Neural progenitor cell (in vitro differentiated cells): ENCODE data around the gene PRLR. TPM values are rescaled to one million over a fixed set of nuclear protein-coding genes. Genes with fewer than 3 reads are reported as not detected.

ENCODE experiments used
- DNase-seq: peaks from one replicate; pipeline ENCODE4 v3.0.0-alpha.2; 2016; ENCODE audit warnings: low spot score
- H2AFZ ChIP-seq: fragments of 200-600 bp; sonication (generic); replicated peaks from 2 replicates; pipeline ENCODE4 v1.6.1; 2016; ENCODE audit warnings: antibody characterized with exemption
- H3F3A ChIP-seq: fragments of 200-600 bp; sonication (generic); 2 replicates; pipeline ENCODE4 v1.6.1; 2016; ENCODE audit warnings: antibody characterized with exemption, low read depth
- H3K27ac ChIP-seq: fragments of 200-600 bp; sonication (generic); 2 replicates; pipeline ENCODE4 v1.5.1; 2016; ENCODE audit warnings: mild to moderate bottlenecking
- H3K27me3 ChIP-seq: fragments of 200-600 bp; sonication (generic); 2 replicates; pipeline ENCODE4 v1.6.1; 2016; ENCODE audit warnings: mild to moderate bottlenecking, moderate library complexity
- H3K36me3 ChIP-seq: fragments of 200-600 bp; sonication (generic); 2 replicates; pipeline ENCODE4 v1.5.1; 2016
- H3K4me1 ChIP-seq: fragments of 200-600 bp; sonication (generic); 2 replicates; pipeline ENCODE4 v1.6.1; 2016; ENCODE audit warnings: mixed run types
- H3K4me2 ChIP-seq: fragments of 200-600 bp; sonication (generic); 2 replicates; pipeline ENCODE4 v1.6.1; 2016
- H3K4me3 ChIP-seq: fragments of 200-600 bp; sonication (generic); 2 replicates; pipeline ENCODE4 v1.5.1; 2016
- H3K79me2 ChIP-seq: fragments of 200-600 bp; sonication (generic); 2 replicates; pipeline ENCODE4 v1.6.1; 2016; ENCODE audit warnings: low read depth
- H3K9ac ChIP-seq: fragments of 200-600 bp; sonication (generic); 2 replicates; pipeline ENCODE4 v1.6.1; 2016
- H3K9me3 ChIP-seq: fragments of 200-600 bp; sonication (generic); 2 replicates; pipeline ENCODE4 v1.5.1; 2016; ENCODE audit warnings: low read depth
- H4K20me1 ChIP-seq: fragments of 200-600 bp; sonication (generic); 2 replicates; pipeline ENCODE4 v1.6.1; 2016; ENCODE audit warnings: low read depth
- H3K27ac Mint-ChIP-seq: 3 replicates; pipeline ENCODE4 v1.8.0; 2021; ENCODE audit warnings: mixed read lengths
- H3K27me3 Mint-ChIP-seq: 2 replicates; pipeline ENCODE4 v1.8.0; 2022; ENCODE audit warnings: low read depth, mild to moderate bottlenecking, inconsistent platforms, moderate library complexity, mixed read lengths; ENCODE audit not compliant: insufficient read depth
- H3K36me3 Mint-ChIP-seq: 3 replicates; pipeline ENCODE4 v1.8.0; 2021; ENCODE audit warnings: mixed read lengths
- H3K4me1 Mint-ChIP-seq: 3 replicates; pipeline ENCODE4 v1.8.0; 2021; ENCODE audit warnings: mixed read lengths
- H3K4me3 Mint-ChIP-seq: 3 replicates; pipeline ENCODE4 v1.8.0; 2021; ENCODE audit warnings: mild to moderate bottlenecking, moderate library complexity, mixed read lengths
- H3K9me3 Mint-ChIP-seq: 3 replicates; pipeline ENCODE4 v1.8.0; 2020; ENCODE audit warnings: mixed read lengths
- CTCF ChIP-seq: fragments of 200-600 bp; sonication (generic); IDR thresholded peaks from 2 replicates; pipeline ENCODE4 v1.5.1; 2017; ENCODE audit warnings: antibody characterized with exemption, mild to moderate bottlenecking
- EZH2 ChIP-seq: fragments of 200-600 bp; sonication (generic); IDR thresholded peaks from 2 replicates; pipeline ENCODE4 v1.6.1; 2017; ENCODE audit warnings: antibody characterized with exemption, mild to moderate bottlenecking, moderate library complexity
- EZH2phosphoT487 ChIP-seq: fragments of 200-600 bp; sonication (generic); IDR thresholded peaks from 2 replicates; pipeline ENCODE4 v1.6.1; 2017; ENCODE audit warnings: antibody characterized with exemption
- total RNA-seq: library from RNA; depleted of rRNA; stranded (reverse); fragments of >200 nt; gene quantifications from 2 replicates; pipeline ENCODE4 v1.2.3, GENCODE V29; 2015; ENCODE audit warnings: low replicate concordance

The PRLR gene
- total RNA-seq, 1 donor from 2014 or later = 0.51 TPM

GRCh38 chr5:35045280-35045679 is 185.0 kb downstream of the PRLR start:
- Histone ChIP-seq H3K36me3 (no peaks in the 10 kb centered on the region), H3K4me2 (no peak overlapping the region), H3K27ac (no peak overlapping the region), H4K20me1 (no peaks in the 10 kb centered on the region), H3K9me3 (no peaks in the 10 kb centered on the region), H3F3A (no peaks in the 10 kb centered on the region), H2AFZ (no peak overlapping the region), H3K79me2 (no peaks in the 10 kb centered on the region), H3K27me3 (no peaks in the 10 kb centered on the region), H3K9ac (no peak overlapping the region), H3K4me3 (no peak overlapping the region), H3K4me1 (no peaks in the 10 kb centered on the region)
- TF ChIP-seq EZH2 = no peak
- TF ChIP-seq CTCF = no peak
- TF ChIP-seq EZH2phosphoT487 = no peak
- H3K9me3 Mint-ChIP-seq = no peaks in the 10 kb centered on the region
- no peak overlapping the region for H3K27ac Mint-ChIP-seq
- H3K36me3 Mint-ChIP-seq = no peaks in the 10 kb centered on the region
- DNase-seq = no peak
- H3K4me3 Mint-ChIP-seq = no peak overlapping the region
- H3K4me1 Mint-ChIP-seq = peaks cover 5% of the 10 kb centered on the region
- H3K27me3 Mint-ChIP-seq = peaks cover 6% of the 10 kb centered on the region

GRCh38 chr5:35044649-35045048 is 185.6 kb downstream of the PRLR start:
- H3K27me3 ChIP-seq = no peaks in the 10 kb centered on the region
- Mint-ChIP-seq H3K27me3 (peaks cover 6% of the 10 kb centered on the region), H3K27ac (no peak overlapping the region), H3K4me1 (peaks cover 7% of the 10 kb centered on the region), H3K9me3 (no peaks in the 10 kb centered on the region), H3K4me3 (no peak overlapping the region), H3K36me3 (no peaks in the 10 kb centered on the region)
- no peak for TF ChIP-seq EZH2phosphoT487
- no peak for TF ChIP-seq CTCF
- no peak for TF ChIP-seq EZH2
- no peak overlapping the region for H2AFZ ChIP-seq
- H3K9me3 ChIP-seq = no peaks in the 10 kb centered on the region
- H3K79me2 ChIP-seq = no peaks in the 10 kb centered on the region
- H3K36me3 ChIP-seq = no peaks in the 10 kb centered on the region
- DNase-seq = no peak
- no peaks in the 10 kb centered on the region for H3K4me1 ChIP-seq
- H3K4me2 ChIP-seq = no peak overlapping the region
- no peak overlapping the region for H3K9ac ChIP-seq
- H4K20me1 ChIP-seq = no peaks in the 10 kb centered on the region
- H3K4me3 ChIP-seq = no peak overlapping the region
- H3K27ac ChIP-seq = no peak overlapping the region
- no peaks in the 10 kb centered on the region for H3F3A ChIP-seq

- no peak overlapping the region for H3K27ac Mint-ChIP-seq
- no peak overlapping the region for H3K4me3 Mint-ChIP-seq
- no peaks in the 10 kb centered on the region for H3F3A ChIP-seq
- no peak overlapping the region for H3K4me2 ChIP-seq
- no peaks in the 10 kb centered on the region for H4K20me1 ChIP-seq
- H3K4me1 Mint-ChIP-seq = peaks cover 19% of the 10 kb centered on the region
- H3K9ac ChIP-seq = no peak overlapping the region
- TF ChIP-seq CTCF (no peak), EZH2phosphoT487 (no peak), EZH2 (no peak)
- peaks cover 6% of the 10 kb centered on the region for H3K27me3 Mint-ChIP-seq
- DNase-seq = no peak
- no peaks in the 10 kb centered on the region for H3K9me3 ChIP-seq
- no peak overlapping the region for H3K4me3 ChIP-seq
- no peak overlapping the region for H3K27ac ChIP-seq
- H3K4me1 ChIP-seq = no peaks in the 10 kb centered on the region
- H2AFZ ChIP-seq = no peak overlapping the region
- H3K36me3 ChIP-seq = no peaks in the 10 kb centered on the region
- no peaks in the 10 kb centered on the region for H3K36me3 Mint-ChIP-seq
- no peaks in the 10 kb centered on the region for H3K9me3 Mint-ChIP-seq
- H3K79me2 ChIP-seq = no peaks in the 10 kb centered on the region
- H3K27me3 ChIP-seq = no peaks in the 10 kb centered on the region
Measured at GRCh38 chr5:35042781-35043180, 187.5 kb downstream of the PRLR start.
